SU-DHL-6 (cell line): ENCODE measurements around the gene SLC25A45.
A peak's percentile ranks its signal among the peaks of the same experiment; 100 is the strongest.

Experiments
- H2AFZ ChIP-seq: fragments of 200-600 bp; sonication (generic); 2 replicates; pipeline ENCODE4 v1.6.1; 2014; ENCODE audit warnings: low read depth, mild to moderate bottlenecking, moderate library complexity, mixed read lengths, antibody characterized with exemption, low read length; ENCODE audit not compliant: severe bottlenecking
- H3F3A ChIP-seq: fragments of 200-600 bp; shearing (Covaris generic); 2 replicates; pipeline ENCODE4 v1.6.0; 2016; ENCODE audit warnings: antibody characterized with exemption, mild to moderate bottlenecking; ENCODE audit not compliant: insufficient read depth
- H3K27ac ChIP-seq: fragments of 200-600 bp; sonication (generic); 2 replicates; pipeline ENCODE4 v1.5.1; 2016; ENCODE audit warnings: low read depth, mild to moderate bottlenecking, low read length, moderate library complexity, mixed read lengths
- H3K27me3 ChIP-seq: fragments of 200-600 bp; sonication (generic), shearing (Covaris generic); 2 replicates; pipeline ENCODE4 v1.6.0; 2014; ENCODE audit warnings: mild to moderate bottlenecking, low read length
- H3K36me3 ChIP-seq: fragments of 200-600 bp; sonication (generic); 2 replicates; pipeline ENCODE4 v1.6.1; 2014; ENCODE audit warnings: mild to moderate bottlenecking, low read length, mixed read lengths
- H3K4me2 ChIP-seq: fragments of 300-600, 200-600 bp; shearing (Covaris generic), sonication (generic); 2 replicates; pipeline ENCODE4 v1.6.0; 2014; ENCODE audit warnings: low read length, low read depth, mild to moderate bottlenecking; ENCODE audit not compliant: poor library complexity, severe bottlenecking
- H3K4me3 ChIP-seq: fragments of 200-600 bp; sonication (generic); 2 replicates; pipeline ENCODE4 v1.5.1; 2014; ENCODE audit warnings: antibody characterized with exemption, low read length, mild to moderate bottlenecking, mixed read lengths; ENCODE audit not compliant: insufficient read depth, poor library complexity, severe bottlenecking
- H3K79me2 ChIP-seq: fragments of 200-600 bp; sonication (generic); 2 replicates; pipeline ENCODE4 v1.6.1; 2014; ENCODE audit warnings: mild to moderate bottlenecking, low read length, moderate library complexity; ENCODE audit not compliant: insufficient read depth
- H3K9ac ChIP-seq: fragments of 200-600 bp; sonication (generic); 2 replicates; pipeline ENCODE4 v1.7.0; 2014; ENCODE audit warnings: mild to moderate bottlenecking, low read length
- H3K9me2 ChIP-seq: fragments of 200-600 bp; sonication (generic); replicated peaks from 2 replicates; pipeline ENCODE4 v1.6.1; 2014; ENCODE audit warnings: low read length; ENCODE audit not compliant: insufficient read depth
- H3K9me3 ChIP-seq: fragments of 200-600 bp; sonication (generic); 2 replicates; pipeline ENCODE4 v1.6.1; 2014; ENCODE audit warnings: low read length, mixed read lengths; ENCODE audit not compliant: insufficient read depth
- H4K20me1 ChIP-seq: fragments of 200-600 bp; sonication (generic); 2 replicates; pipeline ENCODE4 v1.6.1; 2014; ENCODE audit warnings: low read depth, mild to moderate bottlenecking, antibody characterized with exemption, low read length, moderate library complexity, mixed read lengths
- EZH2phosphoT487 ChIP-seq: fragments of 200-600 bp; sonication (generic), shearing (Covaris generic); conservative IDR thresholded peaks from 2 replicates; pipeline ENCODE4 v1.6.1; 2018; ENCODE audit warnings: mild to moderate bottlenecking, antibody characterized with exemption, low read length, moderate library complexity, mixed read lengths
- TF ChIP-seq, protein P1 (sequence below): fragments of 200-600 bp; sonication (generic); IDR thresholded peaks from one replicate; pipeline ENCODE4 v1.5.1; 2017; ENCODE audit warnings: antibody characterized with exemption, mild to moderate bottlenecking, low read length, moderate library complexity; ENCODE audit not compliant: insufficient read depth, poor library complexity, severe bottlenecking

Gene SLC25A45

DNA sequence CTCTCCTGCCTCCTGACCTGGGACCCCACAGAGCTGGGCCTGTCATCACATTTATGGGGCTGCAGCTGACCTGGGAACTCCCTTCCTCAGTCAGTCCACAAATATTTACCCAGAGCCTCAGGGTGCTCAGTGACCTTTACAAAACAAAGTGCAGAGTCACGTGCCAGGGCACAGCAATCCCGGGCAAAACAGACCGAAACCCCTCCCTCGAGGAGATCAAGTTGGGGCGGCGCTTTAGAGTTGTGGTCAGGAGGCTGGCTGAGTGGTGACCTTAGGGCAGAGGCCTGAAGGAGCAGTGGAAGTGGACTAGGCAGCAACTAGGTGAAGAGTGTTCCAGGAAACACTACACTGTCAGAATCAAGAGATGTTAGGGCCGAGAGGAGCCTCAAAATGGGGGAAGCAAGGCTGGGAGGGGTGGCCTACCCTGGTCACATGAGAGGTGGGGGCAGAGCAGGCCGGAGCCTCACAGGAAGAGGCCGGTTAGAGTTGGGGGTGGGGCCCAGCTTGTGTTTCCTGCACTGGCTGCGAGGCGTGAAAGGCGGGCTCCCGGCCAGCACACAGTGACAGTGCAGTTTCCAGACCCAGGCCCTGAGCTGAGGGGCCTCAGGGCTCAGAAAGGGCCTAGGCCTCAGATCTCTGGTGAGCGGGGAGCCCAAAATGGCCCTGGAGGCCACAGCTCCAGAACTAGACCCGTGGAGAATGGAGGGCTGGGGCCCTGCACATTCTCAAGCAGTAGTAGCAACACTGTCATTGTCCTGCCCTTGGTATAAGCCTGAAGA is 36.4 kb upstream of the SLC25A45 start:
- Histone ChIP-seq H4K20me1 (no peaks in the 10 kb centered on the region), H3K9ac (peak overlapping the region; percentile 99), H3K9me2 (no peaks in the 10 kb centered on the region), H3K27ac (peak overlapping the region; percentile 98), H3F3A (peaks cover 64% of the 10 kb centered on the region), H3K9me3 (no peaks in the 10 kb centered on the region), H3K27me3 (no peaks in the 10 kb centered on the region), H2AFZ (no peak overlapping the region), H3K4me2 (peak overlapping the region; percentile 98), H3K36me3 (no peaks in the 10 kb centered on the region), H3K79me2 (peaks cover 23% of the 10 kb centered on the region), H3K4me3 (peak overlapping the region; percentile 47)
- TF ChIP-seq, protein P1, sequence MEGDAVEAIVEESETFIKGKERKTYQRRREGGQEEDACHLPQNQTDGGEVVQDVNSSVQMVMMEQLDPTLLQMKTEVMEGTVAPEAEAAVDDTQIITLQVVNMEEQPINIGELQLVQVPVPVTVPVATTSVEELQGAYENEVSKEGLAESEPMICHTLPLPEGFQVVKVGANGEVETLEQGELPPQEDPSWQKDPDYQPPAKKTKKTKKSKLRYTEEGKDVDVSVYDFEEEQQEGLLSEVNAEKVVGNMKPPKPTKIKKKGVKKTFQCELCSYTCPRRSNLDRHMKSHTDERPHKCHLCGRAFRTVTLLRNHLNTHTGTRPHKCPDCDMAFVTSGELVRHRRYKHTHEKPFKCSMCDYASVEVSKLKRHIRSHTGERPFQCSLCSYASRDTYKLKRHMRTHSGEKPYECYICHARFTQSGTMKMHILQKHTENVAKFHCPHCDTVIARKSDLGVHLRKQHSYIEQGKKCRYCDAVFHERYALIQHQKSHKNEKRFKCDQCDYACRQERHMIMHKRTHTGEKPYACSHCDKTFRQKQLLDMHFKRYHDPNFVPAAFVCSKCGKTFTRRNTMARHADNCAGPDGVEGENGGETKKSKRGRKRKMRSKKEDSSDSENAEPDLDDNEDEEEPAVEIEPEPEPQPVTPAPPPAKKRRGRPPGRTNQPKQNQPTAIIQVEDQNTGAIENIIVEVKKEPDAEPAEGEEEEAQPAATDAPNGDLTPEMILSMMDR: no peak
- no peak for TF ChIP-seq EZH2phosphoT487

DNA sequence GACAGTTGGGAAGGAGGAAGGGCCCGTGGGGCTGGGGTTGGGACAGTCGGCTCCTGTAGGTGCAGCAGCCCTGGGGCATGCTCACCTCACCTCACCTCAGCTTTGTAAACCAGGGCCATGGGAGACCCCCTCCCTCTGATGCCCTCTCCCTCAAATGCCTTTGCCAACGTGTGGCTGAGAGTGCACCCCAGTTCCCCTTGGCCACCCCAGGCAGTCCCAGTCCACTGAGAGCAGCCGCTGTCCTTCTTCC is 35.9 kb upstream of the SLC25A45 start:
- no peaks in the 10 kb centered on the region for H4K20me1 ChIP-seq
- peaks cover 17% of the 10 kb centered on the region for H3K79me2 ChIP-seq
- H3K4me3 ChIP-seq: peak overlapping the region; percentile 3
- H3K4me2 ChIP-seq: peak overlapping the region; percentile 98
- H3F3A ChIP-seq: peaks cover 59% of the 10 kb centered on the region
- H2AFZ ChIP-seq: no peak overlapping the region
- H3K9me3 ChIP-seq: no peaks in the 10 kb centered on the region
- H3K36me3 ChIP-seq: no peaks in the 10 kb centered on the region
- H3K27ac ChIP-seq: peak overlapping the region; percentile 98
- no peaks in the 10 kb centered on the region for H3K9me2 ChIP-seq
- H3K9ac ChIP-seq: peak overlapping the region; percentile 99
- no peak for TF ChIP-seq EZH2phosphoT487
- TF ChIP-seq, protein P1: no peak
- H3K27me3 ChIP-seq: no peaks in the 10 kb centered on the region

DNA sequence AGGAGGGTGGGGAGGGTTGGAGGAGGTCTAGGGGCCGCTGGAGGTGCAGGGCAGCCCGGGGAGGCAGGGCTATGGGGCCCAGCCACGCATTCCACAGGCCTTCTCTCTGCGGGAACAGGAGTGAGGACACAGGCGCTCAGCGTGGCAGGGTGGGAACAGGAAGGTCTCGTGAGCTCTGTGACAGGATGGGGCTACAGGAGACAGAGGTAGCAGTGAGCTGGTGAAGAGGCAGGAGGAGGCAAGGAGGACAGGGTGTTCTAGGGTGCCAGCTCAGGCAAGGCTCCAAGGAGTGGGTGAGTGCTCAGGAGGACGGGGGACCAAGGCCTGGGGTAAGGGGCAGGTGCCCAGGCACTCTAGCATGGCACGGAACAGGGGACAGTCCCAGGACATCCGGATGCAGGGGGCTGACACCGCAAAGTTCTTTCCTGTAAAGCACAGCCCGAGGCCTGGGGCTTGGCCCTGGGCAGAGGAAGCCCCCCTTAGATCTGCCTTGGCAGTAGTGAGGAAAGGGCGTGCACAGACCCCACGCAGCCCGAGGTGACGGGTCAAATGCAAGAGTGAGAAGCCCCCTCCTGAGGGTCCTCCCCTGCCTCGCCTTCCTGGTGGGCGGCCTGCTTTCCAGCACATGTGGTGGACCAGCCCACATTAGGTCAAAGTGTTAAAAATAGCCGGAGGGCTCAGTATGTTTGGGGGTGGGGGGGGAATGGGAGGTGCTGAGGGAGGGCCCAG is 35.4 kb upstream of the SLC25A45 start:
- Histone ChIP-seq H3F3A (peaks cover 54% of the 10 kb centered on the region), H3K79me2 (peaks cover 12% of the 10 kb centered on the region), H3K27ac (peak overlapping the region; percentile 98), H3K9me2 (no peaks in the 10 kb centered on the region), H3K27me3 (no peaks in the 10 kb centered on the region), H2AFZ (no peak overlapping the region), H3K36me3 (no peaks in the 10 kb centered on the region), H3K9ac (peak overlapping the region; percentile 99), H4K20me1 (no peaks in the 10 kb centered on the region), H3K4me2 (peak overlapping the region; percentile 98), H3K4me3 (peak overlapping the region; percentile 58), H3K9me3 (no peaks in the 10 kb centered on the region)
- TF ChIP-seq, protein P1: no peak
- TF ChIP-seq EZH2phosphoT487: no peak
